RWPE2 (cell line): ENCODE measurements around the gene PSTK.

Experiments used
- ATAC-seq: fragments of 200-7000 bp; cut with Tn5 transposase; 3 replicates; pipeline ENCODE4 v1.9.1; 2021; ENCODE audit warnings: low read depth
- DNase-seq: peaks from one replicate; pipeline ENCODE4 v3.0.0-alpha.2; 2020; ENCODE audit warnings: low spot score
- H3K27ac ChIP-seq: fragments of 450-650 bp; 2 replicates; pipeline ENCODE4 v1.5.1; 2017; ENCODE audit warnings: mild to moderate bottlenecking; ENCODE audit not compliant: poor library complexity, severe bottlenecking
- H3K27me3 ChIP-seq: fragments of 250-450 bp; sonication (Bioruptor Pico); 2 replicates; pipeline ENCODE4 v1.5.1; 2021; ENCODE audit warnings: mild to moderate bottlenecking, moderate library complexity; ENCODE audit not compliant: insufficient read depth, poor library complexity, severe bottlenecking
- H3K36me3 ChIP-seq: fragments of 250-450 bp; sonication (Bioruptor Pico); 2 replicates; pipeline ENCODE4 v1.5.1; 2020; ENCODE audit warnings: low read depth, mild to moderate bottlenecking, moderate library complexity
- H3K4me1 ChIP-seq: fragments of 250-450 bp; sonication (Bioruptor Pico); 2 replicates; pipeline ENCODE4 v1.5.1; 2021; ENCODE audit warnings: mild to moderate bottlenecking, moderate library complexity; ENCODE audit not compliant: insufficient read depth, poor library complexity, severe bottlenecking
- H3K4me3 ChIP-seq: fragments of 250-450 bp; sonication (Bioruptor Pico); 2 replicates; pipeline ENCODE4 v1.5.1; 2021; ENCODE audit warnings: mild to moderate bottlenecking, moderate library complexity; ENCODE audit not compliant: severe bottlenecking
- H3K9me3 ChIP-seq: fragments of 250-450 bp; sonication (Bioruptor Pico); 2 replicates; pipeline ENCODE4 v1.5.1; 2021; ENCODE audit warnings: mild to moderate bottlenecking, moderate library complexity; ENCODE audit not compliant: severe bottlenecking
- CTCF ChIP-seq: fragments of 450-650 bp; IDR thresholded peaks from one replicate; pipeline ENCODE4 v1.5.1; 2017; ENCODE audit warnings: mild to moderate bottlenecking, moderate library complexity; ENCODE audit not compliant: poor library complexity, severe bottlenecking

PSTK gene

DNA sequence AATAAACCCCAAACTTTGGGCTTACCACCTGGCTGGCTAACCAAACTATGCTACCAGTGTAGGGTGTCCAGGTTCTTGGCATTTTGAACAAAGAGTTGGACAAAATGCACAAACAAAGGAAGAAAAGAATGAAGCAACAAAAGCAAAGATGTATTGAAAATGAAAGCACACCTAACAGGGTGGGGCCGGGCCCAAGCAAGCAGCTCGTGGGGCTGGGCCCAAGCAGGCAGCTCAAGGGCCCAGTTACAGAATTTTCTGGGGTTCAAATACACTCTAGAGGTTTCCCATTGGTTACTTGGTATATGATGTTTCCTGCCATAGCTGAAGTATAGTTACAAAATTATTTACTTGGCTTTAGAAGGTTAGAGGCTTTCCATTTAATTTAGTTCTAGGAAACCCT lies 44.3 kb downstream of the PSTK start:
- TF ChIP-seq CTCF = no peak
- Histone ChIP-seq H3K9me3 (no peaks in the 10 kb centered on the region), H3K27me3 (no peaks in the 10 kb centered on the region), H3K27ac (no peak overlapping the region), H3K4me1 (no peaks in the 10 kb centered on the region), H3K36me3 (no peaks in the 10 kb centered on the region), H3K4me3 (no peak overlapping the region)
- ATAC-seq (no peak), DNase-seq (no peak)

DNA sequence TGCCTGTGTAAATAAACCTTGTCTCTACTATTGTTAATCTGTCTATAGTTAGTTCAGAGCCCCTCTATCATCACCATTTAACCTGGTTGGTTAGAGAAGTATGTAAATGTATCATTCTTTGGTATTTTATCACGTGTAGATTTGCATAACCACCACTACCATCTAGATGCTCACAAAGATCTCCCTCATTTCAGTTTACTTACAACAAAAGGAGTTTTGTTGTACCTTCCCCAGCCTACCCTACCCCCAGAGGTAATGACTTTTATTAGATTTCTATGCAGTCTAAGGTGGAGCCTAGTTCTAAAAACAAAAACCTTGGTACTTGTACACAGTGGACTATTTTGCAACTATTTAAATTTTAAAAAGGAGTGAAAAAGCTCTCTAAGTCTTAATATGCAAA lies 46.1 kb downstream of the PSTK start:
- ATAC-seq (no peak), DNase-seq (no peak)
- no peaks in the 10 kb centered on the region for H3K9me3 ChIP-seq
- no peak for TF ChIP-seq CTCF
- H3K27me3 ChIP-seq = no peaks in the 10 kb centered on the region
- H3K4me1 ChIP-seq = no peaks in the 10 kb centered on the region
- no peak overlapping the region for H3K27ac ChIP-seq
- no peaks in the 10 kb centered on the region for H3K36me3 ChIP-seq
- no peak overlapping the region for H3K4me3 ChIP-seq

DNA sequence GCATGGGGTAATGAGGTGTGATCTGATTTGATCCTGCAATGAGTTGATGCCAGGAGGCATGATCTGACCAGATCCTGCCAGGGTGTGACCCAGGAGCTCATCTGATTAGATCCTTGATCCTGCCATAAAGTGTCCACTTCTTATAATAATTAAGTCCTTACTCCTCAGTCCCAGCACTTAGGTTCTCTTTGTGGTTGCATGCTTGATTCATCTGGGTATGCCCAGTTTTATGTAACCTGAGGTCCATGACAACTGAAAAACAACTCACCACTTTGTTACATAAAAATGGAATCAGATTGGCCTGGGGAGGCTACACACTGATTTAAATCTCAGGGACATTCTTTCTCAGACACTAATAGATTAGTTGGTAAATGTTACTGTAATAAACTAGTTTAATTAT lies 47.7 kb downstream of the PSTK start:
- ATAC-seq = no peak; the same call in 2 of the 3 replicates
- no peak for TF ChIP-seq CTCF
- Histone ChIP-seq H3K4me3 (no peak overlapping the region), H3K9me3 (no peaks in the 10 kb centered on the region), H3K36me3 (no peaks in the 10 kb centered on the region), H3K27ac (no peak overlapping the region), H3K4me1 (no peaks in the 10 kb centered on the region), H3K27me3 (no peaks in the 10 kb centered on the region)
- DNase-seq = no peak

DNA sequence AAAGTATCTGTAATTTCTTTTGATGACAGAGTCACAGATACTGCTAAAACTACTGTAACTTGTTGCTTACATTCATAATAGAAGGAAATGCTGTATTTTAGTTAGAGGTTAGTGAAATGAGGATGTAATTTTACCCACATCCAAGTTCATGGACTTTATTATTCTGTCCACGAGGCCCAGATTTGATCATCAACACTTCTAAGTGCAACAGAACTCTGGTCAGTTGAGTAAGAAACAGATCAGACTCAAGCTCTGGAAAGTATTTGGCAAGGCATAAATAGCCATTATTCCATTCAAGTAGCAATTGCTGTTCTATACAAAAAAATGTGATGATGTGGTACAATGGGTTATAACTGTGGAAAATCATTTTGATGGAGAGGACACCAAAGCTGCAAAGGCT lies 50.9 kb downstream of the PSTK start:
- H3K4me1 ChIP-seq = no peaks in the 10 kb centered on the region
- no peak overlapping the region for H3K27ac ChIP-seq
- no peaks in the 10 kb centered on the region for H3K36me3 ChIP-seq
- H3K4me3 ChIP-seq = no peak overlapping the region
- no peak for TF ChIP-seq CTCF
- no peak for ATAC-seq
- H3K9me3 ChIP-seq = no peaks in the 10 kb centered on the region
- DNase-seq = no peak
- H3K27me3 ChIP-seq = no peaks in the 10 kb centered on the region

DNA sequence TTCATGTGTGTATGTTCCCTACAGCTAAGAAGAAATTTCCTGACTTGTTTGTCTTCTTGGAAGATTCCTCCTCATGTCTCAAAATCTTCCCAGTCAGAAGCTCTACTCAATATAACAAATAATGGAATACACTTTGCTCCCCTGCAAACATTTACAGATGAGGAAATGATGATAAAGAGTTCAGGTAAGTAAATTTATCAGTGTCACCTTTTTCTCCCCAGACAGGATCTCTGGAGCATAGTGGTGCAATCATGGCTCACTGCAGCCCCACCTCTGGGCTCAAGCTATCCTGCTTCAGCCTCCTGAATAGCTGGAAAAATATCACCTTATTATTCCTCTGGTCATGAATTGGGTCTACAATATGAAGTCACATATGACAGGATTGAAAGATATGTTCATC lies 54.1 kb downstream of the PSTK start:
- no peaks in the 10 kb centered on the region for H3K27me3 ChIP-seq
- DNase-seq (no peak), ATAC-seq (no peak)
- no peak overlapping the region for H3K27ac ChIP-seq
- H3K4me3 ChIP-seq = no peak overlapping the region
- no peaks in the 10 kb centered on the region for H3K4me1 ChIP-seq
- no peak for TF ChIP-seq CTCF
- H3K9me3 ChIP-seq = no peaks in the 10 kb centered on the region
- no peaks in the 10 kb centered on the region for H3K36me3 ChIP-seq
